COLO829 (cell line): ENCODE results near the gene MIER2.
"Not testable (repeated sequence)": the region's sequence is repeated elsewhere in the genome, so short reads cannot be mapped to it uniquely, and the experiment has no call there.

Experiments used
- DNase-seq: peaks from one replicate; pipeline ENCODE4 v3.0.0; 2012; ENCODE audit warnings: low spot score

MIER2 gene, protein sequence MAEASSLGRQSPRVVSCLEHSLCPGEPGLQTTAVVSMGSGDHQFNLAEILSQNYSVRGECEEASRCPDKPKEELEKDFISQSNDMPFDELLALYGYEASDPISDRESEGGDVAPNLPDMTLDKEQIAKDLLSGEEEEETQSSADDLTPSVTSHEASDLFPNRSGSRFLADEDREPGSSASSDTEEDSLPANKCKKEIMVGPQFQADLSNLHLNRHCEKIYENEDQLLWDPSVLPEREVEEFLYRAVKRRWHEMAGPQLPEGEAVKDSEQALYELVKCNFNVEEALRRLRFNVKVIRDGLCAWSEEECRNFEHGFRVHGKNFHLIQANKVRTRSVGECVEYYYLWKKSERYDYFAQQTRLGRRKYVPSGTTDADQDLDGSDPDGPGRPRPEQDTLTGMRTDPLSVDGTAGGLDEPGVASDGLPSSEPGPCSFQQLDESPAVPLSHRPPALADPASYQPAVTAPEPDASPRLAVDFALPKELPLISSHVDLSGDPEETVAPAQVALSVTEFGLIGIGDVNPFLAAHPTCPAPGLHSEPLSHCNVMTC

DNA sequence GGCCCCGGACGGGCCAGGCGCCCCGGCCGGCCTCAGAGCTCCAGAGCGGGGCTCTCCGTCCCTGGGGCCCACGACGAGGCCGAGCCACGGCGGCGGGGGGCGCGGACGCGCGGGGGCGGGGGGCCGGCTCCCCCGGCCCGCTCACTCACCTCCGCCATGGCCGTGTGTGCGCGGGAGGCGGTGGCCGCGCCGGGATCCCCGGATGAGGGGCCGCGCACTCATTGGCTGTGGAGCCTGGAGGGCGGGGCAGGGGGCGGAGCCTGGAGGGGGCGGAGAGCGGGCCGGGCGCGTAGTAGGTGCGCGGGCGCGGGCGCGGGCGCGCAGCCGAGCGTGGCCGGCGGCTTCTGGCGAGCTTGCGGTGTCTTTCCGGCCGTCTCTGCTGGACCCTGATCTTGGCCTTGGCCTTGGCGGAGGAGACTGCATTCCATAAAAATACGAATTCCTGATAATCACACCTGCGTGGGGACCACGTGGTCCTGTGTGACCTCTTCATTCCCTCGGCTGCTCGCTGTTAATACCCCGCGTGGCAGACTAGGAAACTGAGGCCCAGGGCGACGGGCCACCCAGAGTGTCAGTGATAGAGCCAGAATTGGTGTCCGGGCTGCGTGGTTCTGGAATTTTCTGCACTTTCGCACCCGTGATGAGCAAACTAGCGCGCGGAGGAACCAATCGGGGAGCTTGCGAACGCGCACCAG is at the start of gene MIER2:
MIER2 (minus strand) TSS at position 172 of the 695 bp plus-strand sequence; CDS start at position 158, 14 bp downstream.
- DNase-seq, result peak; percentile 77

DNA sequence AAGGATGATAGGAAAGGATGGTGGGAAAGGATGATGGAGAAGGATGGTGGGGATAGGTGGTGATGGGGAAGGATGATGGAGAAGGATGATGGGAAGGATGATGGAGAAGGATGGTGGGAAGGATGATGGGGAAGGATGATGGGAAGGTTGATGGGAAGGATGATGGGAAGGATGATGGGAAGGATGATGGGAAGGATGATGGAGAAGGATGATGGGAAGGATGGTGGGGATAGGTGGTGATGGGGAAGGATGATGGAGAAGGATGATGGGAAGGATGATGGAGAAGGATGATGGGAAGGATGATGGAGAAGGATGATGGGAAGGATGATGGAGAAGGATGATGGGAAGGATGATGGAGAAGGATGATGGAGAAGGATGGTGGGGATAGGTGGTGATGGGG is 49.0 kb upstream of the MIER2 start:
- not testable (repeated sequence) for DNase-seq

DNA sequence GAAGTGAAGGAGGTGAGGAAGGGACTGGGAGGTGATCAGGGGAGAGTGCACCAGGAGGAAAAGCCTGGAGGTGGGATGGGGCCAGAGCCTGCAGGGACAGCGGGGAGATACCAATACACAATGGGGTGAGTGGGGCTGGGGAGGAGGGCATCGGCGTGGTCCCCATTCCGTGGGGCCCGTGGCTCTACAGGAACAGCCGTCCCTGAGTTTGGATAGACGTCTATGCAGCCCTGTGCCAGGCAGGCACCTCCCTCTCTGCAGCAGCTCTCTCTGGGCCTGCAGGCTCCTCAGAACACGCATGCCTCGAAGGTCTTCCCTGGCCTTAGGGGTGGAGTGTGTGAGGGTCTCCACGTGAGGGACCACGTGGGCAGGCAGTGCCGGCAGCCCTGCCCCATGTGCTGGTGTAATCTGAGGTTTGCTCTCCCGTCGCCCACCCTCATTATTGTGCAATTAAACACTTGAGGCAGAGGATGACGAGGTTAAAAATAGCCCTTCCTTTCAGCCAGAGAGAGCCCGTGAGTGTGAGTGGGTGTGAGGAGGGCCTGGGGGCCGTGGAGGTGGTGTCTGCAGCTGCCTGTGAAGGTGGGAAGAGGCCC is 47.9 kb upstream of the MIER2 start:
- DNase-seq, result no peak

DNA sequence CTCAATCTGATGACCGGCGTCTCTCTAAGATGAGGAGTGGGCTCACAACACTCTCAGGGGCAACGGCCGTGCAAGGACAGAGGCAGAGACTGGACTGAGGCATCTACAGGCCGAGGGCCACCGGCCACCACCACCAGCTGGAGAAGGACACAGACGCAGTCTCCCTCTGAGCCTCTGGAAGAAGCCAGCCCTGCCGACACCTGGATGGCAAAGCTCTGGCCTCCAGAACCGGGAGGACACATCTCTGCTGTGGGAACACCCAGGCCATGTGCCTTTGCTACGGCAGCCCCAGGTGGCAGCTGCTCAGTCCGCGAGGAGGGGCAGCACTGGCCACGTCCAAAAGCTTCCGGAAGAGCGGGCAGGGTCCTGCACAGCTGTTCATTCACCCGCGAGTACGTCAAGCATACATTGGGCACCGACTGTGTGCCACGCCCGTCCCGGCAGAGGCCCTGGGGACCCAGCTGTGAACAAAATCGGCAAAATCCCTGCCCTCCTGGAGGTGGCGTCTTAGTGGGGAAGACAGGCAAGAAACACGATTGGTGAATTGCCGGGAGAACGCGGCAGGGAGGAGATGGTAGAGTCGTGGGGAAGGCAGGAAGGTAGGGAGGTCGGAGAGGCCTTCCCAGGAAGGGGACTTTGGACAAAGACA is 47.3 kb upstream of the MIER2 start:
- DNase-seq, result no peak

DNA sequence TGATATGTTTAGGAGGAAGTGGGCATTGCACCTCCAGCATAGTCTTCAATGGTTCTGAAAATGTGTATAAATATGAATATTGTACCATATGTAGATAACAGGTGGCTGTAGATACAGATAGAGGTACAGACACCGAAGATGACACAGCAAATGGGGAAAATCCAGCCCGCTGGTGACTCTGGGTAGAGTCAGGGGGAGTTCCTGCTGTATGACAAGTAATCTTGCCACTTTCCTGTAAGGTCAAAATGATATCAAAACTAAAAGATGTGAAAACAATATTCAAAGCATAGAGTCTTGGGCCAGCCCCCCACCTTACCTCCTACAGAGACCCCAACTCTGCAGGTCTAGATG is 46.6 kb upstream of the MIER2 start:
- no peak for DNase-seq

DNA sequence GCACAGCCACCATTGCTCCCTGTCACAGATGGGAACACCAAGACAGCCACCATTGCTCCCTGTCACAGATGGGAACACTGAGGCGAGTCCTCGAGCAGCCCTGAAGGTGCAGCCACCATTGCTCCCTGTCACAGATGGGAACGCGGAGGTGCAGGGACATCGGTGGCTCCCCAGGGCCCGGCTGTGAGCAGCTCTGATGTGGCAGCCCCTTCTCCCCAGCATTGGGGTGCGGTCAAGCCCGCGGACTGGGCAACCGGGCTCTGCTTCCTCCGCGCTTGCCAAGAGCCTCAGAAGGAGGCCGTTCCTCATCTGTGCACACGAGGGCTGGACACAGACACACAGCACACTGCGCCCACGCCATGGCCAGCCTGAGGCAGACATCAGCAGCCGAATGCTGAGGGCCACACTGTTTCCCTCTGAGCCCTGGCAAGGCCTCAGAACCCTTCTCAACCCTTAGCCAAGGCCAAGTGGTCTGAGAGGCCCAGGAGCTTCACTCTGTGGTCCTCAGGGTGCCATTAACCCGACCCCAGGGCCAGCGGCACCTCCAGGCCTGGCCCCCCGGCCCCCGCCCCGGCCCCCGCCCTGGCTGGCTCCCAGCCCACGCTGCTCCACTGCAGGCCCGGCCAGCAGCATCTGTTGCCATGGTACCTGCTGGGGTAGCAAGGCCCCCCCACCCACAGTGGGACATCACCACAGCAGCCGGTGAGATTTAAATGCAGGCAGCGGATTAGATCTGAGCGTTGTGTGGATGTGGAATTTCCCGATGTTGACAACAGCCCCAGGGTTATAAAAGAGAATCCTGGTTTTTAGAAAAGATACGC is 46.0 kb upstream of the MIER2 start:
- no peak for DNase-seq

DNA sequence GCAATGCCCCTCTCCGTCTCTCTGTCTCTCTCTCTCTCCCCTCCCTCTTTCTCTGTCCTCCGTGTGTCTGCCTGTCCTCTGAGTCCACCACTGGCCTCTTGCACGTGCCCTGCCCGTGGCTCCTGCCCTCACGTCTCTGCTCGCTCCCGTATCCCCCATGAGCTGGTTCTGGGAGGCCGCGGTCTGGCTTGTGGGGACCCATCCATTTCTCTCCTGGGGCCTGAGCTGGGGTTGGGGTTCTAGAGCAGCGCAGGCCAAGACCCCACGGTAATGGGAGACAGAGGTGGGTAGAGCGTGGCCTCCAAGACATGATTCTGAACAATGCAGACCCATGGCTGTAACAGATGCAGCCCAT is 45.3 kb upstream of the MIER2 start:
- no peak for DNase-seq

DNA sequence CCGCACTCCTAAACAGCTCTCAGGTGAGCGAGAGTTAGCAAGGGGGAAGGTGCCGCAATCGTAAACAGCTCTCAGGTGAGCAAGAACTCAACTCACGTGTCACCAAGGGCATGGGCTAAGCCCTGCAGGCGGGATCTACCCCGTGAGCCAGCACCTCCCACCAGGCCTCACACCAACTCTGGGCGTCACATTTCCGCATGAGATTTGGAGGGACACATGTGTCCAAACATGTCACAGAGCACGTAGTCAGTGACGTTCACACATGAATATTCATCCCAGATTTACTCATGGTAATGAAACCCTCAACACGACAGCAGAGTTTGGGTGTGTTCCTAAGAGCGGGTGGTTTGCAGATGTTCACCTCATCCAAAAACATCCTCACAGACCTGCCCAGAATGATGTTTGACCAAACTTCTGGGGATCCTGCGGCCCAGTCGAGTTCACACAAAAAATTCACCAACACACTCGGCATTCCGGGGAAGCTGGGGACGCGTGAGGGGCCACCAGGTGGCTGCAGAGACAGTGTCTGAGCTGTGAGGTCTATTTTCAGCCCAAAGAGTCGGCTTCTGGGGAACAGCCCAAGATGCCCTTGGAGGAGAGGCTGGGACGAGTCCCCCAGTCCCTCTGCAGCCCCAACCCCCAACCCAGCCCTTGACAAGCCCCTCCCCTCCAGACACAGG is 44.8 kb upstream of the MIER2 start:
- DNase-seq, result no peak

DNA sequence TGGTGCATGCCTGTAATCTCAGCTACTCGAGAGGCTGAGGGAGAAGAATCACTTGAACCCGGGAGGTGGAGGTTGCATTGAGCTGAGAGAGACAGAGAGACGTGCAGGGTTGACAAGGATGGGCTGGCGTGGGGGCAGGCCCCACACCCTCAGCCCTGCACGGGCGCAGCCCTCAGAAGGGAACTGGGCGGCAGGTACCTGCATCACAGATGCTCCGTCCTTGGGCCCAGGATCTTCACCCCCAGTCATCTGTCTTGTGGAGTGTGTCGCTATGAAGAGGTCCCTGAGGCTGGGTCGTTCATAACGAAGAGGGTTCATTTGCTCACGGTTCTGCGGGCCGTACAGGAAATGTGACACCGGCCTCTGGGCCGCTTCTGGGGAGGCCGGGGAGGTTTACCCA is 44.1 kb upstream of the MIER2 start:
- no peak for DNase-seq

DNA sequence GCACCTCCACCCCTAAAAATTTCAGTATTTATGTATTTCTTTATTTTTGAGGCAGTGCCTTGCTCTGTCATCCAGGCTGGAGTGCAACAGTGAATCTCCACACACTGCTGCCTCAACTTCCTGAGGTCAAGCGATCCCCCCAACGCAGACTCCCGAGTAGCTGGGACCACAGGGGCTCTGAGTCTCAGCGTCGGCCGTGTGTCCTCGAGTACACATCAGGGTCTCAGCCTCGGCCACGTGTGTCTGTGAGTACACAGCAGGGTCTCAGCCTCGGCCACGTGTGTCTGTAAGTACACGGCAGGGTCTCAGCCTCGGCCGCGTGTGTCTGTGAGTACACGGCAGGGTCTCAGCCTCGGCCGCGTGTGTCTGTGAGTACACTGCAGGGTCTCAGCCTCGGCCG is 43.2 kb upstream of the MIER2 start:
- no peak for DNase-seq

DNA sequence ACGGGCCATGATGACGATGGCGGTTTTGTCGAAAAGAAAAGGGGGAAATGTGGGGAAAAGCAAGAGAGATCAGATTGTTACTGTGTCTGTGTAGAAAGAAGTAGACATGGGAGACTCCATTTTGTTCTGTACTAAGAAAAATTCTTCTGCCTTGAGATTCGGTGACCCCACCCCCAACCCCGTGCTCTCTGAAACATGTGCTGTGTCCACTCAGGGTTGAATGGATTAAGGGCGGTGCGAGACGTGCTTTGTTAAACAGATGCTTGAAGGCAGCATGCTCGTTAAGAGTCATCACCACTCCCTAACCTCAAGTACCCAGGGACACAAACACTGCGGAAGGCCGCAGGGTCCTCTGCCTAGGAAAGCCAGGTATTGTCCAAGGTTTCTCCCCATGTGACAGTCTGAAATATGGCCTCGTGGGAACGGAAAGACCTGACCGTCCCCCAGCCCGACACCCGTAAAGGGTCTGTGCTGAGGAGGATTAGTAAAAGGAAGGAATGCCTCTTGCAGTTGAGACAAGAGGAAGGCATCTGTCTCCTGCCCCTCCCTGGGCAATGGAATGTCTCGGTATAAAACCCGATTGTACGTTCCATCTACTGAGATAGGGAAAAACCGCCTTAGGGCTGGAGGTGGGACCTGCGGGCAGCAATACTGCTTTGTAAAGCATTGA is 42.2 kb upstream of the MIER2 start:
- not testable (repeated sequence) for DNase-seq

DNA sequence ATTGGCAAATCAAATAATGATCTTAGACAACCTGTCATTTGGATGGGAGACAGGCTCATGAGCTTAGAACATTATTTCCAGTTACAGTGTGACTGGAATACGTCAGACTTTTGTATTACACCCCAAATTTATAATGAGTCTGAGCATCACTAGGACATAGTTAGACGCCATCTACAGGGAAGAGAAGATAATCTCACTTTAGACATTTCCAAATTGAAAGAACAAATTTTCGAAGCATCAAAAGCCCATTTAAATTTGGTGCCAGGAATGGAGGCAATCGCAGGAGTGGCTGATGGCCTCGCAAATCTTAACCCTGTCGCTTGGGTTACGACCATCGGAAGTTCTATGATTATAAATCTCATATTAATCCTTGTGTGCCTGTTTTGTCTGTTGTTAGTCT is 41.6 kb upstream of the MIER2 start:
- DNase-seq, result not testable (repeated sequence)

DNA sequence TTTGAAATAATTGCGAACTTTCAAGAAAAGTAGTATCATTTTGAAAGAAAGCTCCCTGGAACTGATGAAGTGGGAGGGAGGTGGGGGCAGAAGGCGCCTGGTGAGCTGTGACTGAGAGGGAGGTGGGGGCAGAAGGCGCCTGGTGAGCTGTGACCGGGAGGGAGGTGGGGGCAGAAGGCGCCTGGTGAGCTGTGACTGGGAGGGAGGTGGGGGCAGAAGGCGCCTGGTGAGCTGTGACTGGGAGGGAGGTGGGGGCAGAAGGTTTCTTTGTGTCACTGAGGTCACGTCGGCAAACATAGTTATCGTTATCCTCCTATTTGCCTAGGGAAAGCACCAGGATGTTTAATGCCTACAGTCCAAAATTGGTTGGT is 40.2 kb upstream of the MIER2 start:
- DNase-seq, result no peak

DNA sequence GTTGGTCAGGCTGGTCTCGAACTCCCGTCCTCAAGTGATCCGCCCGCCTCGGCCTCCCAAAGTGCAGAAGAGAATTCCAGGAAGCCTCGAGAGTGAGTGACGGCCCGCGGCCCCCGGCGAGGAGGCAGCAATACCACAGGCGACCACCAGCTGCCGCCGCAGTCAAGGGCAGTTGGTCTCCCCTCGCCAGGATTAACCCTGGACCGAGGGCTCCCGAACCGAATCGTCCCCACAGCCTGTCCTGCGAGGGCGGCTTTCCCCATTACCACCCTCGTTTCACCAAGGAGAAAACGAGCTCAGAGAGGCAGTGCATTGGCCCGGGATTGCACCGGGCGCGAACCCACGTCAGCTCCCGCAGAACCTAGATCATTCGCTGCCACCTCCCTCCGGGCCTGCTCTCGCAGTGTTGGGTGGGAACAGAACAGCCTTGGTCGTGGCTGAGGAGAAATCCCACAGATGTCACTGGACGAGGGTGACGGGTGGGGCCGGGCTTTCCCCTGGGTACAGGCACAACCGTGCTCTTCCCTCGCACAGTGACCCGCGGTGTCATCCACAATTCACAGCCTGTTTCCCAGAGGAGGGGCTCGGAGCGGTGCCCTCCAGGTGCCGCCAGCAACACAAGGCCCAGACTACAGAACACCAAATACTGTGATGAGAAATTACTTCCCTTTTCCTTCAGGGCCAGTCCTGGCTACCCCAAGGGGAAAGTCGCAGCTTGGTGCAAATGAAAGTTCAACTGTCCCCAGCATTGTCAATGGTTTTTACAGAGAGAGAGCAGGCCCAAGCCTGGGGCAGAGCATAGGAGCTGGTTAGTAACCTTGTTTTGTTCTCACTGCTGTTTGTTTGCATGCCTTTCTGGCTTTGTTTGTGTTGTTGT is 39.6 kb upstream of the MIER2 start:
- no peak for DNase-seq

DNA sequence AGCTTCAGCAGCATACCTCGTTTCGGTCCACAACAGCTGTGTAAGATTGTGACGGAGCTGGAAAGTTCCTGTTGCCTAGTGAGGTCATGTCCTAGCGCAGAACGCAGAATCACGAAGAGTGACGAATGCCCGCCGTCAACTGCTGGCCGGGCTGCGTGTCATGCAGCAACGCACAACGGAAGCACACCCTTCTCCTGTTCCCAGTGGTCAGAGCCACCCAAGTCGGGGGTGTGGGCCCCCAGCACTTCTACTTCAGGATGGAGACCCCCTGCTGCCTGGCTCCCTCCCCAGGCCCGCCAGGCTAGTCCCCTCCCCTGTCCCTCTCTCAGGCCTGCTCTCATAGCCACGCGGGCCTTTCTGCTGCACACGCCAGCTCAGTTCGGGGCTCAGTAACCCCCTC is 38.4 kb upstream of the MIER2 start:
- no peak for DNase-seq

DNA sequence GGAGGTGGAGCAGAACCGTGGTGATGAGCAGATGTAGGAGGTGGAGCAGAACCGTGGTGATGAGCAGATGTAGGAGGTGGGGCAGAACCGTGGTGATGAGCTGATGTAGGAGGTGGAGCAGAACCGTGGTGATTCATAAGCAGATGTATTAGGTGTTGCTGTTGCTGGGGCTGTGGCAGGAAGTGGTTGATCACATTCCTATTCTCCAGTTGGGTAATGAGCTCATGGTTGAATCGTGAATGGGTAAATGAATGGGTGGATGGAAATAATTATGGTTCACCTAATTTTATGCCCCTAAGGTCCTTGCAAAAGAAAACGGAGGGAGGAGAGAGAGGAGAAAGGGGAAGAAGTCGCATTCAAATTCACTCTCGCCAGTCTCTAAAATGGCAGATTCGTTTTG is 38.0 kb upstream of the MIER2 start:
- not testable (repeated sequence) for DNase-seq

DNA sequence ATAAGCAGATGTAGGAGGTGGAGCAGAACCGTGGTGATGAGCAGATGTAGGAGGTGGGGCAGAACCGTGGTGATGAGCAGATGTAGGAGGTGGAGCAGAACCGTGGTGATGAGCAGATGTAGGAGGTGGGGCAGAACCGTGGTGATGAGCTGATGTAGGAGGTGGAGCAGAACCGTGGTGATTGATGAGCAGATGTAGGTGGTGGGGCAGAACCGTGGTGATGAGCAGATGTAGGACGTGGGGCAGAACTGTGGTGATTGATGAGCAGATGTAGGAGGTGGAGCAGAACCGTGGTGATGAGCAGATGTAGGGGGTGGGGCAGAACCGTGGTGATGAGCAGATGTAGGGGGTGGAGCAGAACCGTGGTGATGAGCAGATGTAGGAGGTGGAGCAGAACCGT is 37.3 kb upstream of the MIER2 start:
- not testable (repeated sequence) for DNase-seq

DNA sequence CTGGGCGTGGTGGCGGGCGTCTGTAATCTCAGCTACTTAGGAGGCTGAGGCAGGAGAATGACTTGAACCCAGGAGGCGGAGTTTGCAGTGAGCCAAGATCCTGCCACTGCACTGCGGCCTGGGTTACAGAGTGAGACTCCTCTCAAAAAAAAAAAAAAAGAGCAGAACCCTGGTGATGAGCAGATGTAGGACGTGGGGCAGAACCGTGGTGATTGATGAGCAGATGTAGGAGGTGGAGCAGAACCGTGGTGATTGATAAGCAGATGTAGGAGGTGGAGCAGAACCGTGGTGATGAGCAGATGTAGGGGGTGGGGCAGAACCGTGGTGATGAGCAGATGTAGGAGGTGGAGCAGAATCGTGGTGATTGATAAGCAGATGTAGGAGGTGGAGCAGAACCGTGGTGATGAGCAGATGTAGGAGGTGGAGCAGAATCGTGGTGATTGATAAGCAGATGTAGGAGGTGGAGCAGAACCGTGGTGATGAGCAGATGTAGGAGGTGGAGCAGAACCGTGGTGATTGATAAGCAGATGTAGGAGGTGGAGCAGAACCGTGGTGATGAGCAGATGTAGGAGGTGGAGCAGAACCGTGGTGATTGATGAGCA is 36.1 kb upstream of the MIER2 start:
- DNase-seq, result not testable (repeated sequence)

DNA sequence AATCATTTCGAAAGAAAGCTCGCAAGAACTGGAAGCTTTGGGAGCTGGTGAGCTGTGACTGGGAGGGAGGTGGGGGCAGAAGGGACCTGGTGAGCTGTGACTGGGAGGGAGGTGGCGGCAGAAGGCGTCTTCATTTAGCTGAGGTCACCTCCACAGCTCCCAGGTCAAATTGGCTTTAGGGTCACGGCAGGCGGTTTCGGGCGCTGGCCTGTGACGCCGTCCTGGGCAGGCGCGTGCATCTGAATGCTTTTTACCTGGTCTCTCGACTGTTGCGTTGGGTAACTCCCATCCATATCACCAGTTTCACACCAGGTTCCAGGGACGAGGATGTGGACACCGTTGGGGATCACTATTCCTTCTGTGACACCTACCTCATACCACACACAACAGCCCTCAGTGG is 35.2 kb upstream of the MIER2 start:
- no peak for DNase-seq
